ENCODE results near the gene FBXW7.
"Not testable (repeated sequence)": the region's sequence is repeated elsewhere in the genome, so short reads cannot be mapped to it uniquely, and the experiment has no call there.

Gene FBXW7

GRCh38 chr4:152544533-152544932 is 8.6 kb upstream of the FBXW7 start:
- not testable (repeated sequence) for DNase-seq (ENCODE audit: low read depth)

GRCh38 chr4:152540941-152541340 is 5.0 kb upstream of the FBXW7 start:
- DNase-seq (ENCODE audit: low read depth), result no peak

- no peak for DNase-seq (ENCODE audit: low read depth)
Observed at GRCh38 chr4:152540293-152540674, 4.4 kb upstream of the FBXW7 start.

GRCh38 chr4:152539556-152540292 is 3.8 kb upstream of the FBXW7 start:
- no peak for DNase-seq (ENCODE audit: low read depth)

- no peak for DNase-seq (ENCODE audit: low read depth)
Observed at GRCh38 chr4:152537881-152538280, 2.0 kb upstream of the FBXW7 start.

GRCh38 chr4:152536545-152537182 is 772 bp upstream of the FBXW7 start:
- peak; percentile 13 for DNase-seq (ENCODE audit: low read depth)

GRCh38 chr4:152535360-152535902 is 461 bp downstream of the FBXW7 start:
- no peak for DNase-seq (ENCODE audit: low read depth)

- DNase-seq (ENCODE audit: low read depth), result no peak
Observed at GRCh38 chr4:152534541-152535359, 1.1 kb downstream of the FBXW7 start.

GRCh38 chr4:152531479-152531878 is 4.4 kb downstream of the FBXW7 start:
- DNase-seq (ENCODE audit: low read depth), result no peak

- DNase-seq (ENCODE audit: low read depth), result no peak
Observed at GRCh38 chr4:152530600-152530999, 5.3 kb downstream of the FBXW7 start.

GRCh38 chr4:152529880-152530279 is 6.0 kb downstream of the FBXW7 start:
- DNase-seq (ENCODE audit: low read depth), result no peak

- DNase-seq (ENCODE audit: low read depth), result no peak
Observed at GRCh38 chr4:152528060-152528459, 7.8 kb downstream of the FBXW7 start.

GRCh38 chr4:152525878-152526277 is 10.0 kb downstream of the FBXW7 start:
- no peak for DNase-seq (ENCODE audit: low read depth)

GRCh38 chr4:152524427-152524826 is 11.5 kb downstream of the FBXW7 start:
- no peak for DNase-seq (ENCODE audit: low read depth)

- no peak for DNase-seq (ENCODE audit: low read depth)
Observed at GRCh38 chr4:152523731-152524130, 12.2 kb downstream of the FBXW7 start.

GRCh38 chr4:152522754-152523153 is 13.1 kb downstream of the FBXW7 start:
- DNase-seq (ENCODE audit: low read depth), result no peak

- DNase-seq (ENCODE audit: low read depth), result no peak
Observed at GRCh38 chr4:152522245-152522644, 13.6 kb downstream of the FBXW7 start.

- DNase-seq (ENCODE audit: low read depth), result peak; percentile 11
Observed at GRCh38 chr4:152516156-152516555, 19.7 kb downstream of the FBXW7 start.

GRCh38 chr4:152515678-152516077 is 20.2 kb downstream of the FBXW7 start:
- DNase-seq (ENCODE audit: low read depth), result peak; percentile 61

GRCh38 chr4:152514356-152514755 is 21.5 kb downstream of the FBXW7 start:
- no peak for DNase-seq (ENCODE audit: low read depth)

GRCh38 chr4:152513078-152513477 is 22.8 kb downstream of the FBXW7 start:
- DNase-seq (ENCODE audit: low read depth), result no peak

- DNase-seq (ENCODE audit: low read depth), result no peak
Observed at GRCh38 chr4:152512483-152512882, 23.4 kb downstream of the FBXW7 start.

Data from fibroblast of gingiva (primary cell).